Panc1 (cell line): ENCODE data around the gene TMEM107. TPM values are rescaled to one million over a fixed set of nuclear protein-coding genes. Genes with fewer than 3 reads are reported as not detected.

ENCODE experiments used
- ATAC-seq: fragments of 200-7000 bp; cut with Tn5 transposase; 2 replicates; pipeline ENCODE4 v1.9.1; 2020; ENCODE audit warnings: mild to moderate bottlenecking, moderate library complexity
- BruUV-seq: library from RNA; stranded (reverse); fragments of 400-500 nt; replicated peaks from 2 replicates; lab custom pipeline; 2021; lab: Mats Ljungman, UMichigan
- CTCF ChIA-PET: fragments of 300-600 bp; sonication (Branson Sonifier 250); formaldehyde crosslinking; loops from one replicate; lab custom pipeline; 2022; ENCODE audit warnings: antibody characterized with exemption; lab: Charles Lee
- POLR2A ChIA-PET: fragments of 300-600 bp; sonication (Branson Sonifier 250); formaldehyde crosslinking; loops from one replicate; lab custom pipeline; 2022; ENCODE audit warnings: antibody characterized with exemption; lab: Charles Lee
- DNase-seq: peaks from one replicate; pipeline ENCODE4 v3.0.0-alpha.2; 2010; ENCODE audit warnings: low read depth, low spot score
- H3K27ac ChIP-seq: 2 replicates; pipeline ENCODE4 v1.5.1; 2011; ENCODE audit warnings: mild to moderate bottlenecking, low read length, inconsistent platforms
- H3K27me3 ChIP-seq: fragments of 200-500 bp; sonication (Bioruptor generic); 2 replicates; pipeline ENCODE4 v1.6.0; 2014; ENCODE audit warnings: low read length, inconsistent platforms; ENCODE audit not compliant: control insufficient read depth, insufficient read depth
- H3K36me3 ChIP-seq: fragments of 200-500 bp; sonication (Bioruptor generic); 2 replicates; pipeline ENCODE4 v1.5.1; 2014; ENCODE audit warnings: inconsistent platforms, mild to moderate bottlenecking, low read length, moderate library complexity; ENCODE audit not compliant: control insufficient read depth, insufficient read depth
- H3K4me1 ChIP-seq: 2 replicates; pipeline ENCODE4 v1.5.1; 2011; ENCODE audit warnings: inconsistent platforms, mild to moderate bottlenecking, low read length, moderate library complexity; ENCODE audit not compliant: control insufficient read depth, insufficient read depth
- H3K4me3 ChIP-seq, 2 experiments: 2 replicates each; pipeline ENCODE4 v1.5.1; 2011 to 2012; ENCODE audit warnings: low read depth in 2 of 2, low read length in 2 of 2, mild to moderate bottlenecking in 2 of 2, inconsistent platforms in 1 of 2, moderate library complexity in 1 of 2
- H3K9me3 ChIP-seq: fragments of 200-500 bp; sonication (Bioruptor generic); 2 replicates; pipeline ENCODE4 v1.5.1; 2014; ENCODE audit warnings: low read depth, mild to moderate bottlenecking, inconsistent platforms, low read length, moderate library complexity; ENCODE audit not compliant: control insufficient read depth, insufficient read depth
- POLR2AphosphoS5 ChIP-seq: IDR thresholded peaks from 2 replicates; pipeline ENCODE4 v1.6.1; 2012; ENCODE audit warnings: mild to moderate bottlenecking, low read depth, low read length, moderate library complexity
- SIN3A ChIP-seq: IDR thresholded peaks from 2 replicates; pipeline ENCODE4 v1.6.1; 2012; ENCODE audit warnings: low read depth, mild to moderate bottlenecking, low read length, moderate library complexity, borderline replicate concordance; ENCODE audit not compliant: insufficient read depth
- TCF7L2 ChIP-seq: IDR thresholded peaks from 2 replicates; pipeline ENCODE4 v1.6.1; 2011; ENCODE audit warnings: mild to moderate bottlenecking, low read depth, low read length, inconsistent platforms
- in situ Hi-C: cut with HindIII; loops from 2 replicates; pipeline ENCODE4 v1.10.0; 2016; ENCODE audit warnings: low sequenced_read_pairs, low pct_unique_long_range_greater_than_20kb
- intact Hi-C: fragments of 100-400 bp; cut with micrococcal nuclease; formaldehyde crosslinking; loops from one replicate; pipeline ENCODE4 v1.10.0; 2022; ENCODE audit not compliant: unreplicated experiment
- total RNA-seq: library from RNA; stranded (reverse); gene quantifications from one replicate; pipeline ENCODE4 v1.2.1, GENCODE V29; 2021; ENCODE audit not compliant: unreplicated experiment
- TF ChIP-seq, protein P1 (sequence below), 2 experiments: IDR thresholded peaks; 2 replicates each; pipeline ENCODE4 v1.6.1; 2011 to 2012; ENCODE audit warnings: low read depth in 2 of 2, control low read depth in 1 of 2, low read length in 1 of 2, mild to moderate bottlenecking in 1 of 2, moderate library complexity in 1 of 2; ENCODE audit not compliant: insufficient read depth in 1 of 2
- TF ChIP-seq, protein P2 (sequence below): fragments of 450-650 bp; IDR thresholded peaks from 2 replicates; pipeline ENCODE4 v1.5.1; 2017; ENCODE audit warnings: mild to moderate bottlenecking

TMEM107 gene
- total RNA-seq, 1 experiment from 2014 or later: 10.6 TPM

DNA sequence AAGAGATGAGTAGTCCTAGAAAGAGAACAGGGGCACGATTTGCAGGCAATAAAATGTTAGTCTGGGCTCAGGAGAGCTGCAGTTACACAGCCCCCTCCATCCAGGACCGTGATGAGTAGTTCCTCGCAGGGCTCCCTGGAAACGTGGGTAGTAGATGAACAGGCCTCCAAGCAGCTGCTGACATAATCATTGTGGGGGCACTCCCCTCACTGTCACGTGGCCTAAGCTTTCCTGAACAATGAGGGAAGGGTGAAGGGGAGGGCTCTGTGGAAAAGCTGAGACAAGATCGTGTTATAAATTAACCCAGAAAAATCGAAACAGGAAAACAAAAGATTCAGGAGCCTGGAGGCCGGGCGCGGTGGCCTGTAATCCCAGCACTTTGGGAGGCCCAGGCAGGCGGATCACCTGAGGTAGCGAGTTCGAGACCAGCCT lies 22.6 kb downstream of the TMEM107 start:
- H3K4me3 ChIP-seq: peak overlapping the region; percentile 71 to 73; a peak in 3 of 4 replicates
- H3K4me1 ChIP-seq: peaks cover 34% of the 10 kb centered on the region

DNA sequence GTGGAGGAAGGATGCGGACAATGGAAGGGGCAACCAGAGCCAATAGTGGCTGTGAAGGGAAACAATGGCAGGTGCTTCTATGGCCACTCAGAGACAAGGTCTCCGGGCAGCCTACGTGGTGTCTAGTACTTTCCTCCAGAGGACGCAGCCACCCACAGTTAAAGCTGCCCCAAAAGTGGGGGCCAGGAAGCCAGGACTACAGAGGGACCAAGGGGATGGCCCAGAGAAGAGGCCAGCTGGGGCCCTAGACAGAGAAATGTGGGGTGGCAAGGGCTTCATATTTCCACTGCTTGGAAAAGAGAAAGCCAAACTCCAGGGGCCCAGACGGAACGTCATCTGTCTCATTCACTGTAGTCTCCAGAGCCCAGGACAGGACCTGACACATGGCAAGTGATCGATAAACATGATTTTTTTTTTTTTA lies 23.1 kb downstream of the TMEM107 start:
- no peaks in the 10 kb centered on the region for H3K9me3 ChIP-seq
- H3K4me3 ChIP-seq: peak overlapping the region in 1 of 2 experiments; percentile 64; a peak in 1 of 4 replicates
- CTCF ChIA-PET: interaction anchor here (0.7 kb wide), 1 partner anchor 31 kb away, joined by 3 read pairs; no protein-coding TSS in a partner anchor
- TF ChIP-seq, protein P1, sequence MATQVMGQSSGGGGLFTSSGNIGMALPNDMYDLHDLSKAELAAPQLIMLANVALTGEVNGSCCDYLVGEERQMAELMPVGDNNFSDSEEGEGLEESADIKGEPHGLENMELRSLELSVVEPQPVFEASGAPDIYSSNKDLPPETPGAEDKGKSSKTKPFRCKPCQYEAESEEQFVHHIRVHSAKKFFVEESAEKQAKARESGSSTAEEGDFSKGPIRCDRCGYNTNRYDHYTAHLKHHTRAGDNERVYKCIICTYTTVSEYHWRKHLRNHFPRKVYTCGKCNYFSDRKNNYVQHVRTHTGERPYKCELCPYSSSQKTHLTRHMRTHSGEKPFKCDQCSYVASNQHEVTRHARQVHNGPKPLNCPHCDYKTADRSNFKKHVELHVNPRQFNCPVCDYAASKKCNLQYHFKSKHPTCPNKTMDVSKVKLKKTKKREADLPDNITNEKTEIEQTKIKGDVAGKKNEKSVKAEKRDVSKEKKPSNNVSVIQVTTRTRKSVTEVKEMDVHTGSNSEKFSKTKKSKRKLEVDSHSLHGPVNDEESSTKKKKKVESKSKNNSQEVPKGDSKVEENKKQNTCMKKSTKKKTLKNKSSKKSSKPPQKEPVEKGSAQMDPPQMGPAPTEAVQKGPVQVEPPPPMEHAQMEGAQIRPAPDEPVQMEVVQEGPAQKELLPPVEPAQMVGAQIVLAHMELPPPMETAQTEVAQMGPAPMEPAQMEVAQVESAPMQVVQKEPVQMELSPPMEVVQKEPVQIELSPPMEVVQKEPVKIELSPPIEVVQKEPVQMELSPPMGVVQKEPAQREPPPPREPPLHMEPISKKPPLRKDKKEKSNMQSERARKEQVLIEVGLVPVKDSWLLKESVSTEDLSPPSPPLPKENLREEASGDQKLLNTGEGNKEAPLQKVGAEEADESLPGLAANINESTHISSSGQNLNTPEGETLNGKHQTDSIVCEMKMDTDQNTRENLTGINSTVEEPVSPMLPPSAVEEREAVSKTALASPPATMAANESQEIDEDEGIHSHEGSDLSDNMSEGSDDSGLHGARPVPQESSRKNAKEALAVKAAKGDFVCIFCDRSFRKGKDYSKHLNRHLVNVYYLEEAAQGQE (IDR thresholded peaks at IDR 0.05; ENCODE audit: insufficient read depth in 1 of 2, low read depth in 2 of 2, low read length in 1 of 2): no peak
- TF ChIP-seq POLR2AphosphoS5 (no peak), SIN3A (no peak), TCF7L2 (no peak)
- TF ChIP-seq, protein P2, sequence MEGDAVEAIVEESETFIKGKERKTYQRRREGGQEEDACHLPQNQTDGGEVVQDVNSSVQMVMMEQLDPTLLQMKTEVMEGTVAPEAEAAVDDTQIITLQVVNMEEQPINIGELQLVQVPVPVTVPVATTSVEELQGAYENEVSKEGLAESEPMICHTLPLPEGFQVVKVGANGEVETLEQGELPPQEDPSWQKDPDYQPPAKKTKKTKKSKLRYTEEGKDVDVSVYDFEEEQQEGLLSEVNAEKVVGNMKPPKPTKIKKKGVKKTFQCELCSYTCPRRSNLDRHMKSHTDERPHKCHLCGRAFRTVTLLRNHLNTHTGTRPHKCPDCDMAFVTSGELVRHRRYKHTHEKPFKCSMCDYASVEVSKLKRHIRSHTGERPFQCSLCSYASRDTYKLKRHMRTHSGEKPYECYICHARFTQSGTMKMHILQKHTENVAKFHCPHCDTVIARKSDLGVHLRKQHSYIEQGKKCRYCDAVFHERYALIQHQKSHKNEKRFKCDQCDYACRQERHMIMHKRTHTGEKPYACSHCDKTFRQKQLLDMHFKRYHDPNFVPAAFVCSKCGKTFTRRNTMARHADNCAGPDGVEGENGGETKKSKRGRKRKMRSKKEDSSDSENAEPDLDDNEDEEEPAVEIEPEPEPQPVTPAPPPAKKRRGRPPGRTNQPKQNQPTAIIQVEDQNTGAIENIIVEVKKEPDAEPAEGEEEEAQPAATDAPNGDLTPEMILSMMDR: no peak
- no TSS peak for BruUV-seq
- peaks cover 34% of the 10 kb centered on the region for H3K4me1 ChIP-seq
- H3K27me3 ChIP-seq: no peaks in the 10 kb centered on the region
- ATAC-seq (no peak), DNase-seq (no peak)
- in situ Hi-C loops (no loop called here), intact Hi-C loops (no loop called here)
- no peaks in the 10 kb centered on the region for H3K36me3 ChIP-seq
- POLR2A ChIA-PET: no interaction called here
- H3K27ac ChIP-seq: peak overlapping the region; percentile 82

More for the DNA sequence above, 22.6 kb downstream of the TMEM107 start:
- Histone ChIP-seq H3K9me3 (no peaks in the 10 kb centered on the region), H3K27me3 (no peaks in the 10 kb centered on the region), H3K27ac (peak overlapping the region; percentile 82), H3K36me3 (no peaks in the 10 kb centered on the region)
- in situ Hi-C loops (no loop called here), intact Hi-C loops (no loop called here)
- no peak for TF ChIP-seq TCF7L2
- TF ChIP-seq, protein P2: no peak
- no peak for TF ChIP-seq POLR2AphosphoS5
- TF ChIP-seq SIN3A: no peak
- TF ChIP-seq, protein P1 (IDR thresholded peaks at IDR 0.05; ENCODE audit: insufficient read depth in 1 of 2, low read depth in 2 of 2, low read length in 1 of 2): no peak
- BruUV-seq: no TSS peak
- ChIA-PET CTCF (interaction anchor here (0.7 to 0.8 kb wide), 2 partner anchors 32 to 93 kb away, joined by 3 to 5 read pairs; no protein-coding TSS in a partner anchor), POLR2A (interaction anchor here (0.6 to 0.8 kb wide), 2 partner anchors 20 to 34 kb away, joined by 3 read pairs; no protein-coding TSS in a partner anchor)
- DNase-seq: no peak
- ATAC-seq: no peak
